ENCODE data around the gene DNAAF3.

DNAAF3 gene

GRCh38 chr19:55113570-55114039 lies 52.8 kb downstream of the DNAAF3 start:
- TF ChIP-seq TAF1 (IDR thresholded peaks at IDR 0.05; ENCODE audit: low read depth) (no peak), TEAD4 (IDR thresholded peaks at IDR 0.05) (0 out of 2 replicates have a peak, but pooled peaks have one; percentile 20), TCF12 (IDR thresholded peaks at IDR 0.05; ENCODE audit: low read depth) (no peak), RAD21 (IDR thresholded peaks at IDR 0.05; ENCODE audit: low read depth) (no peak), FOXM1 (IDR thresholded peaks at IDR 0.05; ENCODE audit: borderline replicate concordance, low read depth) (no peak), NFIC (IDR thresholded peaks at IDR 0.05) (no peak), REST (IDR thresholded peaks at IDR 0.05; ENCODE audit: low read depth) (no peak), ZBTB7A (IDR thresholded peaks at IDR 0.05; ENCODE audit: low read depth) (no peak), EP300 (IDR thresholded peaks at IDR 0.05; ENCODE audit: borderline replicate concordance) (no peak), MAX (IDR thresholded peaks at IDR 0.05) (peak; percentile 92), YY1 (IDR thresholded peaks at IDR 0.05; ENCODE audit: low read depth) (no peak), CEBPB (IDR thresholded peaks at IDR 0.05) (no peak), CREB1 (IDR thresholded peaks at IDR 0.05; ENCODE audit: low read depth) (no peak), EGR1 (IDR thresholded peaks at IDR 0.05) (no peak)
- TF ChIP-seq, protein P1, sequence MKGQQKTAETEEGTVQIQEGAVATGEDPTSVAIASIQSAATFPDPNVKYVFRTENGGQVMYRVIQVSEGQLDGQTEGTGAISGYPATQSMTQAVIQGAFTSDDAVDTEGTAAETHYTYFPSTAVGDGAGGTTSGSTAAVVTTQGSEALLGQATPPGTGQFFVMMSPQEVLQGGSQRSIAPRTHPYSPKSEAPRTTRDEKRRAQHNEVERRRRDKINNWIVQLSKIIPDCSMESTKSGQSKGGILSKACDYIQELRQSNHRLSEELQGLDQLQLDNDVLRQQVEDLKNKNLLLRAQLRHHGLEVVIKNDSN (IDR thresholded peaks at IDR 0.05), result peak; percentile 67

- TF ChIP-seq ZBTB7A (IDR thresholded peaks at IDR 0.05; ENCODE audit: low read depth), result no peak
- TF ChIP-seq, protein P1 (IDR thresholded peaks at IDR 0.05), result no peak
- no peak for TF ChIP-seq TEAD4 (IDR thresholded peaks at IDR 0.05)
- TF ChIP-seq EP300 (IDR thresholded peaks at IDR 0.05; ENCODE audit: borderline replicate concordance), result no peak
- no peak for TF ChIP-seq CREB1 (IDR thresholded peaks at IDR 0.05; ENCODE audit: low read depth)
- TF ChIP-seq FOXM1 (IDR thresholded peaks at IDR 0.05; ENCODE audit: borderline replicate concordance, low read depth), result no peak
- no peak for TF ChIP-seq RAD21 (IDR thresholded peaks at IDR 0.05; ENCODE audit: low read depth)
- TF ChIP-seq NFIC (IDR thresholded peaks at IDR 0.05), result no peak
- TF ChIP-seq EGR1 (IDR thresholded peaks at IDR 0.05), result no peak
- TF ChIP-seq TAF1 (IDR thresholded peaks at IDR 0.05; ENCODE audit: low read depth), result no peak
- no peak for TF ChIP-seq CEBPB (IDR thresholded peaks at IDR 0.05)
- TF ChIP-seq REST (IDR thresholded peaks at IDR 0.05; ENCODE audit: low read depth), result no peak
- no peak for TF ChIP-seq YY1 (IDR thresholded peaks at IDR 0.05; ENCODE audit: low read depth)
- no peak for TF ChIP-seq TCF12 (IDR thresholded peaks at IDR 0.05; ENCODE audit: low read depth)
- no peak for TF ChIP-seq MAX (IDR thresholded peaks at IDR 0.05)
These were observed 53.4 kb downstream of the DNAAF3 start for GRCh38 chr19:55112777-55113569.

DNA sequence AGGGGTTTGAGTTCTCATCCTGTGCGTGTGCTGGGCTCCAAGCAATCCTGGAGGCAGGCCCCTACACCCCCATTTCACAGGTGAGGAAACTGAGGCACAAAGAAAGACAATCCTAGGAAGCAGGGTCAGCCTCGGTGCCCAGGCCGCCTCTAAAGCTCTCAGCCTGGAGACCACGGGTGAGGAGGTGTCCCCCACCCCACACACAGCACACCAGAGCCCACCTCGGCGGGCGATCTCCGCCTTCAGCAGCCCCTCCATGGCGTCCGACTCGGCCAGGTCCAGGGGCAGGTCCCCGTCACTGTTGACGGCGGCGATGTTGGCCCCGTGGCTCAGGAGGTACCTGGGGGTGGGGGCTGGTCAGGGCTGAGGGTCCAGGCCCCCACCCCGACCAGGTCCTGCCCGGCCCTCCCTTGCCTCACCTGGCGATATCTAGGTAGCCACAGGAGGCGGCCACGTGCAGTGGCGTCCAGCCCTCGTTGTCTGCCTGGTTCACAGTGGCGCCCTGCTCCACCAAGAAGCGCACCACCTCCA lies 54.1 kb downstream of the DNAAF3 start:
- no peak for TF ChIP-seq RAD21 (IDR thresholded peaks at IDR 0.05; ENCODE audit: low read depth)
- no peak for TF ChIP-seq YY1 (IDR thresholded peaks at IDR 0.05; ENCODE audit: low read depth)
- TF ChIP-seq TAF1 (IDR thresholded peaks at IDR 0.05; ENCODE audit: low read depth), result no peak
- TF ChIP-seq EGR1 (IDR thresholded peaks at IDR 0.05), result no peak
- TF ChIP-seq CREB1 (IDR thresholded peaks at IDR 0.05; ENCODE audit: low read depth), result no peak
- TF ChIP-seq ZBTB7A (IDR thresholded peaks at IDR 0.05; ENCODE audit: low read depth), result no peak
- TF ChIP-seq FOXM1 (IDR thresholded peaks at IDR 0.05; ENCODE audit: borderline replicate concordance, low read depth), result no peak
- TF ChIP-seq CEBPB (IDR thresholded peaks at IDR 0.05), result no peak
- TF ChIP-seq TEAD4 (IDR thresholded peaks at IDR 0.05), result no peak
- no peak for TF ChIP-seq MAX (IDR thresholded peaks at IDR 0.05)
- TF ChIP-seq, protein P1 (IDR thresholded peaks at IDR 0.05), result no peak

DNA sequence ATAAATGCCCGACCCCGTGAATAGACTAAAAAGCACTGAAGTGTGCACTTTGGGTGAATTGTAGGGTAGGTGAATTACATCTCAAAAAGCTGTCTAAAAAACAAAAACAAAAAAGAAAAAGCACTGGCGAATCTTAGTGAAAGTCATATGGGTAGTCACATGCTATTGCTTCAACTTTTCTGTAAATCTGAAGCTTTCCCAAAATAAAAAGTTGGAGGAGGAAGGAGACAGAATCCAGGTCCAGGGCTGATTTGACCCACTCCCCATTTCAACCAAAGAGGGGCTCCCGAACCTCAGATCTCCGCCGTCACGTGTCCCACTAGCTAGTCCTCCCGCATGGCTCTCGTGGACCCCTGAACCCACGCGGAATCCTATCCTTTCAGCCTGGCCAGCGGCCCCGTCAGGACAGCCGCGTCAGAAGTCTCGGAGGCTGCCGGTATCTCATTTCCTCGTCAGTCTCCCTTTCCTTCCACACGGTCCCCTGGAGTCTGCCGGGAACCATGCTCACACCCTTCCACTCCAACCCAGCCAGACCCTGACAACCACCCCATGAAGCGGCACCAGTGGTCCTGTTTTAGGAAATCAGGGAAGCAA lies 55.1 kb downstream of the DNAAF3 start:
- TF ChIP-seq CEBPB (IDR thresholded peaks at IDR 0.05) (no peak), CREB1 (IDR thresholded peaks at IDR 0.05; ENCODE audit: low read depth) (no peak), NFIC (IDR thresholded peaks at IDR 0.05) (no peak), FOXM1 (IDR thresholded peaks at IDR 0.05; ENCODE audit: borderline replicate concordance, low read depth) (no peak), YY1 (IDR thresholded peaks at IDR 0.05; ENCODE audit: low read depth) (no peak), TCF12 (IDR thresholded peaks at IDR 0.05; ENCODE audit: low read depth) (no peak), REST (IDR thresholded peaks at IDR 0.05; ENCODE audit: low read depth) (no peak), TAF1 (IDR thresholded peaks at IDR 0.05; ENCODE audit: low read depth) (no peak), MAX (IDR thresholded peaks at IDR 0.05) (no peak), TEAD4 (IDR thresholded peaks at IDR 0.05) (no peak), EGR1 (IDR thresholded peaks at IDR 0.05) (no peak), EP300 (IDR thresholded peaks at IDR 0.05; ENCODE audit: borderline replicate concordance) (no peak), RAD21 (IDR thresholded peaks at IDR 0.05; ENCODE audit: low read depth) (no peak), ZBTB7A (IDR thresholded peaks at IDR 0.05; ENCODE audit: low read depth) (no peak)
- TF ChIP-seq, protein P1 (IDR thresholded peaks at IDR 0.05), result no peak
